GM21390 (cell line): ENCODE results near the gene SIK1.
"Not testable (repeated sequence)": the region's sequence is repeated elsewhere in the genome, so short reads cannot be mapped to it uniquely, and the experiment has no call there.

ENCODE experiments used
- ATAC-seq: cut with Tn5 transposase; IDR thresholded peaks from one replicate; pipeline ENCODE4 v1.9.1; 2021; ENCODE audit not compliant: unreplicated experiment

SIK1 gene

GRCh38 chr21:43440835-43441727, 14.2 kb upstream of the SIK1 start:
- not testable (repeated sequence) for ATAC-seq

- not testable (repeated sequence) for ATAC-seq
Measured at GRCh38 chr21:43439316-43440075, 12.6 kb upstream of the SIK1 start.

- not testable (repeated sequence) for ATAC-seq
Measured at GRCh38 chr21:43436272-43436671, 9.3 kb upstream of the SIK1 start.

- ATAC-seq = not testable (repeated sequence)
Measured at GRCh38 chr21:43433340-43434136, 6.6 kb upstream of the SIK1 start.

GRCh38 chr21:43430830-43431416, 4.0 kb upstream of the SIK1 start:
- not testable (repeated sequence) for ATAC-seq

- ATAC-seq = not testable (repeated sequence)
Measured at GRCh38 chr21:43428964-43429363, 2.0 kb upstream of the SIK1 start.

GRCh38 chr21:43427242-43427559, 270 bp upstream of the SIK1 start:
- peak; percentile 85 for ATAC-seq

- ATAC-seq = not testable (repeated sequence)
Measured at GRCh38 chr21:43426004-43426403, 927 bp downstream of the SIK1 start.

- not testable (repeated sequence) for ATAC-seq
Measured at GRCh38 chr21:43419475-43419874, 7.5 kb downstream of the SIK1 start.

- ATAC-seq = not testable (repeated sequence)
Measured at GRCh38 chr21:43414576-43414975, 12.4 kb downstream of the SIK1 start.

- ATAC-seq = not testable (repeated sequence)
Measured at GRCh38 chr21:43412020-43412788, 14.7 kb downstream of the SIK1 start.

- not testable (repeated sequence) for ATAC-seq
Measured at GRCh38 chr21:43410456-43411068, 16.4 kb downstream of the SIK1 start.

- ATAC-seq = not testable (repeated sequence)
Measured at GRCh38 chr21:43407139-43407538, 19.8 kb downstream of the SIK1 start.

- not testable (repeated sequence) for ATAC-seq
Measured at GRCh38 chr21:43404450-43404849, 22.5 kb downstream of the SIK1 start.

GRCh38 chr21:43403651-43404430, 23.1 kb downstream of the SIK1 start:
- ATAC-seq = not testable (repeated sequence)

GRCh38 chr21:43401125-43401524, 25.8 kb downstream of the SIK1 start:
- not testable (repeated sequence) for ATAC-seq

GRCh38 chr21:43399595-43400015, 27.3 kb downstream of the SIK1 start:
- not testable (repeated sequence) for ATAC-seq

GRCh38 chr21:43399136-43399535, 27.8 kb downstream of the SIK1 start:
- ATAC-seq = not testable (repeated sequence)

- not testable (repeated sequence) for ATAC-seq
Measured at GRCh38 chr21:43398533-43398932, 28.4 kb downstream of the SIK1 start.
